Bronchial epithelial cell (primary cell): ENCODE measurements around the gene SLC30A1. TPM values are rescaled to one million over a fixed set of nuclear protein-coding genes. Genes with fewer than 3 reads are reported as not detected.

Experiments used
- DNase-seq: peaks from one replicate; pipeline ENCODE4 v3.0.0-alpha.2; 2010; ENCODE audit warnings: low read depth
- FAIRE-seq: peaks from 2 replicates; lab custom pipeline; 2011; peaks lifted over from hg19 to GRCh38; lab: Jason Lieb, UNC
- H3K27me3 ChIP-seq: 2 replicates; pipeline ENCODE4 v1.5.1; 2011; ENCODE audit warnings: low read length; ENCODE audit not compliant: control insufficient read depth, insufficient read depth
- H3K36me3 ChIP-seq: 2 replicates; pipeline ENCODE4 v1.5.1; 2011; ENCODE audit warnings: low read length; ENCODE audit not compliant: control insufficient read depth, insufficient read depth
- H3K4me3 ChIP-seq: 2 replicates; pipeline ENCODE4 v1.5.1; 2011; ENCODE audit warnings: mild to moderate bottlenecking, low read depth, low read length, control low read depth
- total RNA-seq: library from RNA; depleted of rRNA; stranded (reverse); fragments of >200 nt; gene quantifications from 2 replicates; pipeline ENCODE4 v1.2.1, GENCODE V29; 2014
- TF ChIP-seq, protein P1 (sequence below): IDR thresholded peaks from 2 replicates; pipeline ENCODE4 v1.5.1; 2011; ENCODE audit warnings: mild to moderate bottlenecking, moderate library complexity, low read length, control low read depth, inconsistent platforms; ENCODE audit not compliant: insufficient read depth, severe bottlenecking

SLC30A1 gene
- total RNA-seq, 1 donor from 2014 or later: 29.0 TPM

DNA sequence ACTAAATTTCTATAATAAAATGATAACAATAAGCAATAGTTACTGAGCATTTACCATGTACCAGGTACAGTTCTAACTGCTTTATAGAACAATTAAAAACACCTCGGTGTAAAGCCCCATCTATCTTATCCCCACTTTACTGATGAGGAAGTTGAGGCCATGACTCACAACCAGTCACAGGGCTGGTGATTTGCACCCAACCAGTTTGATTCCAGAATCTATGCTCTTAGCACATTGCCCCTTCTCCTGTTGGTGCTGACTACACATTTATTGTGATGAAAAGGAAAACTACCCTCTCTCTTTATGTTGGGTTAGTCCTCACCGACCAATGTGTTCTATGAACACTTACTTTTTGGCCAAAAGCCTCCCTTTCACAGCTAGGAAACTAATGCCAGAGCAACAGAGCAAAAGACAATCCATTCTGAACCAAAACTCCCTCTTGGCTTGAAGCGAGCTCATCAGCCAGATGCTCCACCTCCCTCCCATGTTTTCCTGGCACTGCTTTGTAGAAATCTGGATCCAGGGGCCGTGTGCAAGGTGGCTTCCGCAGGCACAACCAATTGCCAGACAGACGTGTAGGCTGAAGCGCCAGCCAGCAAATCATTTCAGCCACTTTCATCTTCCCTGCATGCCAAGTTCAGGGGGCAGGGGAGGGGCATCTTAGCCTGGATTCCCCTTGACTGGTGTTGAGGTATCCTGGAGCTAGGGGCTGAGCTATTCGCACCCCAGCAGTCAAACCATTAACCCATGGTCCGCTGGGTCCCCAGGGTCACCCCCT is 32.0 kb upstream of the SLC30A1 start:
- FAIRE-seq (no peak), DNase-seq (no peak)
- no peak overlapping the region for H3K4me3 ChIP-seq
- TF ChIP-seq, protein P1, sequence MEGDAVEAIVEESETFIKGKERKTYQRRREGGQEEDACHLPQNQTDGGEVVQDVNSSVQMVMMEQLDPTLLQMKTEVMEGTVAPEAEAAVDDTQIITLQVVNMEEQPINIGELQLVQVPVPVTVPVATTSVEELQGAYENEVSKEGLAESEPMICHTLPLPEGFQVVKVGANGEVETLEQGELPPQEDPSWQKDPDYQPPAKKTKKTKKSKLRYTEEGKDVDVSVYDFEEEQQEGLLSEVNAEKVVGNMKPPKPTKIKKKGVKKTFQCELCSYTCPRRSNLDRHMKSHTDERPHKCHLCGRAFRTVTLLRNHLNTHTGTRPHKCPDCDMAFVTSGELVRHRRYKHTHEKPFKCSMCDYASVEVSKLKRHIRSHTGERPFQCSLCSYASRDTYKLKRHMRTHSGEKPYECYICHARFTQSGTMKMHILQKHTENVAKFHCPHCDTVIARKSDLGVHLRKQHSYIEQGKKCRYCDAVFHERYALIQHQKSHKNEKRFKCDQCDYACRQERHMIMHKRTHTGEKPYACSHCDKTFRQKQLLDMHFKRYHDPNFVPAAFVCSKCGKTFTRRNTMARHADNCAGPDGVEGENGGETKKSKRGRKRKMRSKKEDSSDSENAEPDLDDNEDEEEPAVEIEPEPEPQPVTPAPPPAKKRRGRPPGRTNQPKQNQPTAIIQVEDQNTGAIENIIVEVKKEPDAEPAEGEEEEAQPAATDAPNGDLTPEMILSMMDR: no peak
- no peaks in the 10 kb centered on the region for H3K36me3 ChIP-seq
- no peaks in the 10 kb centered on the region for H3K27me3 ChIP-seq

DNA sequence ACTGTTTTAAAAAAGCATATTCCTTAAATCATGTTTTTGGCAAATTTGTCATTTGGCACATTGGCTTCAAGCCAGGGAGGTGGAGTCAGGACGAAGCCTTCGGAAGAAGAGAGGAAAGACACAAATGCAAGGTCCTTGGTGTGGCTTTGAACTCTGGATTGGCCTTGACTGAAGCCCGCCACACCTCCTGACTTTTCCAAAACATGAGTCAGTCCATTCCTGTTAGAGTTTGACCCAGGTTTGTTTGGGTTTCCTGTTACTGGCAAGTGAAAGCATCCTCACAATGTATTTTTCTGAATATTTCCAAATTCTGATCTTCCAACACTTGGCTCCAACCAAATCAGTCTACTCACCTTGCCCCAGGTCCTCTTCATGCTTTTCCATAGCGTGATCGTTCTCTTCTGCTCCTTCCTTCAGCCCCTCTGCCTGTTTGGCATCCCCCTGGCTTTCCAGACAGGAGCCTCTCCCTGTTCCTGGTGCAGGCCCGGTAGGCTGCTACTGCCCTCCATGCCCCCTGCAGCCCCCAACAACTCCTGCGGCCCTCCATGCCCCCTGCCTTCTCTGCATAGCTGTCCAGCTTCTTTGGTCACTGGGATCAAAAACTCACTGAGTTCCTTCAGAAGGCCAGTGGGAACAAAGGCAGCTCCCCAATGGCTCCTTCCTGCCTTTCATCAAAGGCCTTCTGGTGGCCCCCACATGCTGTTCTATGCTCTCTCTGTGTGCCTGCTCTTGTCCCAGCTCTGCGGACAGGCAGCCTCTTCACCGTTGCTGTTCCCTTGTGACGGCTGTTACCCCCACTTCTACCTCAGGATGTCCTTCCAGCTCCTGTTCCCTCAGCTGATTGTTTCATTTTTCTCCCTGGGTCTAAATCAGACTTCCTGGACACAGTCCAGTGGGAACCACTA is 30.4 kb upstream of the SLC30A1 start:
- Histone ChIP-seq H3K27me3 (no peaks in the 10 kb centered on the region), H3K36me3 (no peaks in the 10 kb centered on the region), H3K4me3 (no peak overlapping the region)
- FAIRE-seq: no peak
- TF ChIP-seq, protein P1: no peak
- DNase-seq: no peak

DNA sequence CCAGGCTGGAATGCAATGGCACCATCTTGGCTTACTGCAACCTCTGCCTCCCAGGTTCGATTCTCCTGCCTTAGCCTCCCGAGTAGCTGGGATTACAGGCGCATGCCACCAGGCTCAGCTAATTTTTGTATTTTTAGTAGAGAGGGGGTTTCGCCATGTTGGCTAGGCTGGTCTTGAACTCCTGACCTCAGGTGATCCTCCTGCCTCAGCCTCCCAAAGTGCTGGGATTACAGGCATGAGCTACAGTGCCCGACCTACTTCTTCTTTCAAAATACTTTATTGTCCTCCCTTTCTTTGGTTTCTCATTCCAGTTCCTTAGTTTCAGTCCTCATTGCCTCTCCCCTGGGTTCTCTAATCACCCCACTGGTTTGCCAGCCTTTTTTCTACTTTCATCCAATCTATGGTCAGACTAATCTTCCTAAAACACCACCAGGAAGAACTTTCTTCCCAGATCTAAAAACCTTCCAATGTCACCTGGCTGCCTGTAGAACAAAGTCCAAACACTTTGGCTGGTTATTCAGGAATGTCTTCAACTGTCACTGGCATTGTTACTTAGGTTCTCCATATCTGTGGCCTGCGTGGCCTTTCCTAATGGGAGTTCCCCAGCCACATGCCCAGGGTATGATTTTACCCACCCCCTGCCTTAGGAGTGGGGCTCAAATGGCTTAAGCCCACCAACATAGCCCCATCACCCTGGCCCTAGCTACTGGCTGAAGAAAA is 29.0 kb upstream of the SLC30A1 start:
- Histone ChIP-seq H3K27me3 (no peaks in the 10 kb centered on the region), H3K4me3 (no peak overlapping the region), H3K36me3 (no peaks in the 10 kb centered on the region)
- DNase-seq (no peak), FAIRE-seq (no peak)
- TF ChIP-seq, protein P1: no peak

DNA sequence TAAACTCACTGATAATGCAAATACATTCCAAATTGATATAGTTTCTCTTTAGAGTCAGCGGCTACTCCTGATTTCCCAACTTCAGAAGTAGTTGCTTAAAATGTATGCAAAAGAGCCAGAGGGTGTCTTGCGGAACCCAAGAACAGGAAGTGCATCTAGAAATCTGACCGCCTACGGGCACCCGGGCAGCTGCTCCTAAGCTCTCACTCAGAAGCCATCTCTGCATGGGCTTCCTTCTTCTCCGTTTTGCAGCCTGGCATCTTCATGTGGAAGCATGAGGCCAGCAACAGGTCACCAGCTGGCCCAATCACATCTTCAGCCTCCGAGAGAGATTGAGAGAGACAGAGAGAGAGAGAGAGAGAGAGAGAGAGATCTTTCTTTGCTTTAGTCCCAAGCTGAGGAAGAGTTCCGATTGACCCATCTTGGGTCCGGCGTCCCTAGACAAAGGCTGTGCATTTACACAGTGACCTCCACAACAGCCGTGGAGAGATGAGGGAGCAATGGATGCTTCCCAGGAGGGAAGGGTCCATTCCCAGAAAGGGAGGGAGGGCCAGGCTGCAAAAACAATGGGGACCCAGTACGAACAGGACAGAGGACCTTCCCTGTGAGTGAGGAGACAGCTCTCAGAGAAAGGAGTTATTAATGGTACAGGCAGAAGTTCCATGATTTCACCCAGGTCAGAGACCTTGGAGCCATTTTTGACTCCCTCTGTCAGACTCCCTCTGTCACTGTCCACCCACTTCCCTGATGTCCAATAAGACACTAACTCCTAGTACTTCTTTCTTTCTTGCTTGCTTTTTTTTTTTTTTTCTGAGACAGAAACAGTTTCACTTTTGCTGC is 28.2 kb upstream of the SLC30A1 start:
- FAIRE-seq (no peak), DNase-seq (no peak)
- no peaks in the 10 kb centered on the region for H3K27me3 ChIP-seq
- TF ChIP-seq, protein P1: no peak
- H3K4me3 ChIP-seq: no peak overlapping the region
- no peaks in the 10 kb centered on the region for H3K36me3 ChIP-seq

DNA sequence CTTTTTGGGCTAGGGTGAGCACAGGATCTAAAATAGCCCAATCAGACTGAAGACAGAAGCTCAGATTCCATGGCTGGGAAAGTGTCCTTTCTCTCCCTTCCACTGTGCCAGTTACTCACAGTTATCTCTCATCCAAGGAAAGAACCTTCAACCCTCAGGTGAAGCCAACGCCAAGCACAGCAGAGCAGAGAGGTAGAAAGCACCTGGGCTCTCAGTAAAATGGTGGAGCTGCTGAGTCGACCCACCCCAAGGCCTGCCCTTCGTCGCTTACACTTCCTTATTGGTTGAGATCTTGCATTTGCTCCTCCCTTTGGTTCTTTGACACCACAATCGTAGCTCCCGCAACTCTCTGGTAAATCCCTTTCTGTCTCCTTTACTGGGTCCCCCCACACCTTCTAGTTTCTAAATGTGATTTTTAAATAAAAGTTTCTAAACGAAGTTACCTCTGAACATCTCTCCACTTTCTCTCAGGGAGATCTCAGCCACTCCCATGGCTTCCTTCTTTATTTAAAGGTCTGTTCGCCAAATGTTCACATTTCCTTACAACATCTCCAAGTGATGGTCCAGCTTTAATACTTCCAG is 27.5 kb upstream of the SLC30A1 start:
- H3K4me3 ChIP-seq: no peak overlapping the region
- no peaks in the 10 kb centered on the region for H3K36me3 ChIP-seq
- FAIRE-seq (no peak), DNase-seq (no peak)
- TF ChIP-seq, protein P1: no peak
- no peaks in the 10 kb centered on the region for H3K27me3 ChIP-seq
